ENCODE data around the gene NGF.
"Not testable (repeated sequence)": the region's sequence is repeated elsewhere in the genome, so short reads cannot be mapped to it uniquely, and the experiment has no call there.

The NGF gene

GRCh38 chr1:115365738-115366137, 27.7 kb upstream of the NGF start:
- Histone ChIP-seq H3K4me3 (replicated peaks; ENCODE audit: low read depth, low read length) (no peak overlapping the region), H3K27me3 (replicated peaks; ENCODE audit: control insufficient read depth, insufficient read depth, low read length) (no peaks in the 10 kb centered on the region; the same call in 1 of the 2 replicates), H3K36me3 (ENCODE audit: control insufficient read depth, insufficient read depth, low read length) (no peaks in the 10 kb centered on the region)
- no peak for TF ChIP-seq CTCF (IDR thresholded peaks at IDR 0.05; ENCODE audit: insufficient read depth, low read length, poor library complexity, severe bottlenecking)
- no peak for DNase-seq (ENCODE audit: extremely low read depth, insufficient read length)

DNA sequence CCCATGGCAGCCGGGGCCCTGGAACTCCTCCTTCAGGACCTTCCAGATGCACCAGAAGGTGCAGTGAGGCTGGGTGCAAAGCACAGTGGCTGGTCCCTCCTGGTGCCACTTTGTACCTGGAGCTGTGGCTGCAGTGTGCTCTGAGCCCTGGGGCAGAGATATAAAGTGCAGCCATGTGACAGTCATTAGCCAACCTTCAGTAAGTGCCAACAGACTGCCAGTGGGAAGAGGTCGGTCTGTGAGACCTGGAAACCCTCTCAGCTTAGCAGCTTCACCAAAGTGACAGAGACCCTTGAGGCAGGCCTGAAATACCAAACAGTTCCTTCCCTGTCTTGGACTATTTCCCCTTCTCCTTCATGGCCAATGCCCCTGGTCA, 26.7 kb upstream of the NGF start:
- Histone ChIP-seq H3K36me3 (ENCODE audit: control insufficient read depth, insufficient read depth, low read length) (no peaks in the 10 kb centered on the region), H3K4me3 (replicated peaks; ENCODE audit: low read depth, low read length) (no peak overlapping the region), H3K27me3 (replicated peaks; ENCODE audit: control insufficient read depth, insufficient read depth, low read length) (no peaks in the 10 kb centered on the region; the same call in 1 of the 2 replicates)
- TF ChIP-seq CTCF (IDR thresholded peaks at IDR 0.05; ENCODE audit: insufficient read depth, low read length, poor library complexity, severe bottlenecking) = no peak
- no peak for DNase-seq (ENCODE audit: extremely low read depth, insufficient read length)

DNA sequence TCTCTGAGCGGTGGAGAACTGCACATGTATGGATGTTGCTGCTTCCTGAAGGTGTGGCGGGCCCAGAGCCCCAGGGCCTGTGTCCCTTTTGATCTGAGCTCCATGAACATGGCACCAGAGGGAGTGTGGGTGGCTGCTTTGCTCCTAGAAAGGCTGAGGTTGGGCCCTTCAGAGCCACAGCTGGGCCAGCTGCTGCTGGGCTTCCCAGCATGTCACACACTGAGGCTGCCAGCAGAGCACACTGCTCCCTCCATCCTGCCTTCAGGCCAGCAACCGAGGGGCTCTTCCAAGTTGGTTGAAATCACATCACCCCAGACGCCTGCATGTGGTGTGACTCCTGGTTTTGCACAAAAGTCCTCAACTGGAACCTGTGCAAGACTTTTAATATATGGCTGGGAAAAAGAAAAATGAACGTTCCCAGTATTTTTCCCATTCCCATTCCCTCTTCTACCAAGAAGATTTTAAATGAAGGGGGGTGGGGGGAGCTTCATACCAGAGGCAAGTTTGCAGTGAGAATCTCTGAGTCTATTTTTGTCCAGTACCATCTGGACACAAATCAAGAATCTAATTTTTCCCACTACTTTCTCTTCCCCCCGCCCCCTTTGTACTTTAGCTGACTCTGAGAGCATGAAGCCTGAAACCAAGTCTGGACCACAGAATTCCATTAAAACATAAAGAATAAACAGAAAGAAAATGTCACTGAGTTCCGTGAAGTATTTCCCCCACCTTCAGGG, 26.2 kb upstream of the NGF start:
- Histone ChIP-seq H3K4me3 (replicated peaks; ENCODE audit: low read depth, low read length) (no peak overlapping the region), H3K36me3 (ENCODE audit: control insufficient read depth, insufficient read depth, low read length) (no peaks in the 10 kb centered on the region), H3K27me3 (replicated peaks; ENCODE audit: control insufficient read depth, insufficient read depth, low read length) (no peaks in the 10 kb centered on the region; the same call in 1 of the 2 replicates)
- no peak for DNase-seq (ENCODE audit: extremely low read depth, insufficient read length)
- TF ChIP-seq CTCF (IDR thresholded peaks at IDR 0.05; ENCODE audit: insufficient read depth, low read length, poor library complexity, severe bottlenecking) = no peak

- no peaks in the 10 kb centered on the region for H3K36me3 ChIP-seq (ENCODE audit: control insufficient read depth, insufficient read depth, low read length)
- H3K27me3 ChIP-seq (replicated peaks; ENCODE audit: control insufficient read depth, insufficient read depth, low read length) = no peaks in the 10 kb centered on the region
- no peak for DNase-seq (ENCODE audit: extremely low read depth, insufficient read length)
- TF ChIP-seq CTCF (IDR thresholded peaks at IDR 0.05; ENCODE audit: insufficient read depth, low read length, poor library complexity, severe bottlenecking) = no peak
- no peak overlapping the region for H3K4me3 ChIP-seq (replicated peaks; ENCODE audit: low read depth, low read length)
Measured at GRCh38 chr1:115363171-115363570, 25.1 kb upstream of the NGF start.

DNA sequence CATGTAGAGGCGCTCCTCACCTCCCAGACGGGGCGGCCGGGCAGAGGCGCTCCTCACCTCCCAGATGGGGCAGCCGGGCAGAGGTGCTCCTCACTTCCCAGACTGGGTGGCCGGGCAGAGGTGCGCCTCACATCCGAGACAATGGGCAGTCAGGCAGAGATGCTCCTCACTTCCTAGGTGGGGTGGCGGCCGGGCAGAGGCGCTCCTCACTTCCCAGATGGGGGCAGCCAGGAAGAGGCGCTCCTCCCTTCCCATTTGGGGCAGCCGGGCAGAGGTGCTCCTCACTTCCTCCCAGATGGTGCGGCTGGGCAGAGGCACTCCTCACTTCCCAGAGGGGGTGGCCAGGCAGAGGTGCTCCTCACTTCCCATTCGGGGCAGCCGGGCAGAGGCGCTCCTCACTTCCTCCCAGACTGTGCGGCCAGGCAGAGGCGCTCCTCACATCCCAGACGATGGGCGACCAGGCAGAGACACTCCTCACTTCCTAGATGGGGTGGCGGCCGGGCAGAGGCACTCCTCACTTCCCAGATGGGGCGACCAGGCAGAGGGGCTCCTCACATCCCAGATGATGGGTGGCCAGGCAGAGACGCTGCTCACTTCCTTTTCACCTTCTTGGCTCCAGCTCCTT, 22.6 kb upstream of the NGF start:
- not testable (repeated sequence) for H3K36me3 ChIP-seq (ENCODE audit: control insufficient read depth, insufficient read depth, low read length); H3K27me3 ChIP-seq (replicated peaks; ENCODE audit: control insufficient read depth, insufficient read depth, low read length); H3K4me3 ChIP-seq (replicated peaks; ENCODE audit: low read depth, low read length); DNase-seq (ENCODE audit: extremely low read depth, insufficient read length)

GRCh38 chr1:115359787-115360452, 21.9 kb upstream of the NGF start:
- H3K36me3 ChIP-seq (ENCODE audit: control insufficient read depth, insufficient read depth, low read length); H3K4me3 ChIP-seq (replicated peaks; ENCODE audit: low read depth, low read length); H3K27me3 ChIP-seq (replicated peaks; ENCODE audit: control insufficient read depth, insufficient read depth, low read length); DNase-seq (ENCODE audit: extremely low read depth, insufficient read length): not testable (repeated sequence)
